Middle frontal gyrus (tissue), 1 donor: Measurements from ENCODE around the gene KIAA1217.

ENCODE experiments used
- DNase-seq: peaks from one replicate; pipeline ENCODE4 v3.0.0-alpha.2; 2015; ENCODE audit warnings: low spot score; ENCODE audit errors: extremely low spot score

Gene KIAA1217

GRCh38 chr10:24575481-24576002 is 366.6 kb downstream of the KIAA1217 start:
- DNase-seq = no peak

- no peak for DNase-seq
These were observed 370.5 kb downstream of the KIAA1217 start for GRCh38 chr10:24579448-24579847.

DNA sequence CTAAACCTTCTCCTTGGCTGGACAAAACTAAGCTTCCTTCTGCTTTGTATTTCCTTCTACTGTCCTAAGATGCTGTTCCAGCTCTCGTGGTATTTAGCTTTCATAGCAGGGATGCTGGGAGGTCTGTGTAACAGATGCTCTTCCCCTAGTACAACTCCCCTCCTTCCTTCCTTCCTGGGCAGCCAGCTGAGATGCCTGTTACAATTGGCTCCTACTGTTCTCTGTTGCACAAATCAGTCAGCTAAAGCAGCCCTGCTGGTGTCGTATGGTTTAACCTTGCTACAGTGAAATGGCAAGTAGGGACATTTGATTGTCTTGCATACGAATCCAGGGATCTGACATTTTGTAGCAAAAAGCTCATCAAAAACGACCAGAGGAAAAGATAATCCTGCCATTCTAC is 371.0 kb downstream of the KIAA1217 start:
- DNase-seq = no peak

GRCh38 chr10:24589265-24589664 is 380.3 kb downstream of the KIAA1217 start:
- no peak for DNase-seq

DNA sequence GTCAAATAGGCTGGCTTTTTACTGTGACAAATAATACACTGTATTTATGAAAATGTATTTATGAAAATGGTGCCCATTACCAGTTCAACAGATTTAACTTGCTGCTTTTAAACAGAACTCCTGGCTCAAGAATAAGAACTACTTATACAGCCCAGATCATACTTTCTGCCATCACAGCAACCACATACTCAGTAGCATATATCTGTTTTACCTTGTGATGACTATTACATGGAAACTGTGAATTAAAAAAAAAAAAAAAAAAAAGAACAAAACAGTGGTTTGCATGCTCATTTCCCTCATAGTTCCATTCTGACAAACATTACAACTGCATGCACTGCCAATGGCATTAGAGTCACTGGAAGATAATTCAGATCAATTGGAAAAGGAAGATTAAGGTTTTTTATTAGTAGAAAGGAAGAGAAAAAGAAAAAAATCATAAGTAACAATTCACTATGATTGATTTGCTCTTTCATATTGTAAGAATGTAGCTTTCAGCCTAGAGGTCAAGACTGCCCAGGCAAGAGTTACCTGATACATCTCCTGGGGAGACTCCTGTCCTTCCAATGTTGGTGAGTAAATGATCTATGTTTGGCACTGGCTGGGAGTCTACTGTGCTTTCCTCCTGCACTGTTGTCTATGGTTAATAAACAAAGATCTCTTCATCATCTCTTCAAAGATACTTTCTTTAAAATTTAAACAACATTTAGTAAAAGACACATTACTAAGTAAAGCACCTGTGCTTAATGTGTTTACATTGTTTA is 381.9 kb downstream of the KIAA1217 start:
- no peak for DNase-seq

- DNase-seq = no peak
These were observed 387.4 kb downstream of the KIAA1217 start for GRCh38 chr10:24596217-24596930.

DNA sequence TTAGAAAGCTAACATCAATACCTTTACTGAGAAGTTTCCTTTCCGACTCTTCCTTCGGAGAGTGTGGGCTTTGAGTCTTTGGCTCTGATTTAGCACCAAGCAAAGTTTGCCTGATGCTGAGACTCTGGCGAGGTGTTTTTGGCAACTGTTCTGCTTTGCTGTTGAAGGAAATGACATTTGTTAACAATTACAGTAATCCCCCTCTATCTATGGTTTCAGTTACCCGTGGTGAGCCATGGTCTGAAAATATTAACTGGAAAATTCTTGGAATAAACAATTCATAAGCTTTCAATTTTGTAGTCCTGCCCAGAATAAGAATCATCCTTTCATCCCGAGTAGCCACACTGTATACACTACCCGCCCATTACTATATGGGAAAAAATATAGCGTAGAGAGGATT is 388.5 kb downstream of the KIAA1217 start:
- no peak for DNase-seq
